Neural crest cell (in vitro differentiated cells): ENCODE measurements around the gene DRICH1. TPM values are rescaled to one million over a fixed set of nuclear protein-coding genes. Genes with fewer than 3 reads are reported as not detected.
"Not testable (repeated sequence)": the region's sequence is repeated elsewhere in the genome, so short reads cannot be mapped to it uniquely, and the experiment has no call there.

ENCODE experiments used
- DNase-seq: peaks from one replicate; pipeline ENCODE4 v3.0.0; 2021; ENCODE audit warnings: low read depth, mixed read lengths, low spot score
- H3K27ac Mint-ChIP-seq: one replicate; pipeline ENCODE4 v1.8.0; 2021; ENCODE audit warnings: mild to moderate bottlenecking, mixed read lengths; ENCODE audit not compliant: unreplicated experiment
- H3K27me3 Mint-ChIP-seq: 2 replicates; pipeline ENCODE4 v1.8.0; 2021; ENCODE audit warnings: low read depth, mild to moderate bottlenecking, mixed read lengths
- H3K36me3 Mint-ChIP-seq: 2 replicates; pipeline ENCODE4 v1.8.0; 2021; ENCODE audit warnings: low read depth, mild to moderate bottlenecking, mixed read lengths
- H3K4me1 Mint-ChIP-seq: 2 replicates; pipeline ENCODE4 v1.8.0; 2021; ENCODE audit warnings: mixed read lengths
- H3K4me3 Mint-ChIP-seq: one replicate; pipeline ENCODE4 v1.8.0; 2021; ENCODE audit warnings: mild to moderate bottlenecking, mixed read lengths
- H3K9me3 Mint-ChIP-seq: 2 replicates; pipeline ENCODE4 v1.8.0; 2021; ENCODE audit warnings: mixed read lengths
- total RNA-seq: library from RNA; stranded (reverse); gene quantifications from 2 replicates; pipeline ENCODE4 v1.2.1, GENCODE V29; 2021
- TF ChIP-seq, protein P1 (sequence below): fragments of 200-600 bp; sonication (generic); conservative IDR thresholded peaks from 2 replicates; pipeline ENCODE4 v1.5.0; 2021; ENCODE audit warnings: antibody characterized with exemption, mild to moderate bottlenecking

The DRICH1 gene
- total RNA-seq, 1 donor from 2014 or later, result not detected

- DNase-seq, result peak; percentile 31
- Mint-ChIP-seq H3K9me3 (no peaks in the 10 kb centered on the region), H3K27ac (peak overlapping the region; percentile 43), H3K4me1 (peaks cover 19% of the 10 kb centered on the region), H3K4me3 (peak overlapping the region; percentile 83), H3K27me3 (peaks cover 6% of the 10 kb centered on the region), H3K36me3 (no peaks in the 10 kb centered on the region)
- TF ChIP-seq, protein P1, sequence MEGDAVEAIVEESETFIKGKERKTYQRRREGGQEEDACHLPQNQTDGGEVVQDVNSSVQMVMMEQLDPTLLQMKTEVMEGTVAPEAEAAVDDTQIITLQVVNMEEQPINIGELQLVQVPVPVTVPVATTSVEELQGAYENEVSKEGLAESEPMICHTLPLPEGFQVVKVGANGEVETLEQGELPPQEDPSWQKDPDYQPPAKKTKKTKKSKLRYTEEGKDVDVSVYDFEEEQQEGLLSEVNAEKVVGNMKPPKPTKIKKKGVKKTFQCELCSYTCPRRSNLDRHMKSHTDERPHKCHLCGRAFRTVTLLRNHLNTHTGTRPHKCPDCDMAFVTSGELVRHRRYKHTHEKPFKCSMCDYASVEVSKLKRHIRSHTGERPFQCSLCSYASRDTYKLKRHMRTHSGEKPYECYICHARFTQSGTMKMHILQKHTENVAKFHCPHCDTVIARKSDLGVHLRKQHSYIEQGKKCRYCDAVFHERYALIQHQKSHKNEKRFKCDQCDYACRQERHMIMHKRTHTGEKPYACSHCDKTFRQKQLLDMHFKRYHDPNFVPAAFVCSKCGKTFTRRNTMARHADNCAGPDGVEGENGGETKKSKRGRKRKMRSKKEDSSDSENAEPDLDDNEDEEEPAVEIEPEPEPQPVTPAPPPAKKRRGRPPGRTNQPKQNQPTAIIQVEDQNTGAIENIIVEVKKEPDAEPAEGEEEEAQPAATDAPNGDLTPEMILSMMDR, result peak; percentile 26
Measured at GRCh38 chr22:23565305-23565914, 66.7 kb downstream of the DRICH1 start.

DNA sequence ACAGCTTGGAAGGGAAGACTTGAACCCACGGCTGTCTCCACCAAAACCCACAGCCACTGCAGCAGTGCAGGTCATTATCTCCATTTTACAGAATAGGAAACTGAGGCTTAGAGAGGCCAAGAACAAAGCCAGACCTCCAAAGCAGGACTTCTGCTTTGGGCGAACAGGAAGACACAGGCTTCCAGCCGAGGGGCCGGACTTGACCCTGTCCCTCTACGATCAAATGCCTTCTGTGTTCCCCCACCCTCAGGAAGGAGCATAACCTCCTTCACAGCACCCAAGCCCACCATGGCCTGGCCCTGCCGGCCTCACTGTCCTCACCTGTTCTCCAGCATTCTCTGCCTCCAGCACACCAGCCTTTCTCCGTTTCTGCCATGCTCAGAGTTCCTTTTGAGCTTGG lies 67.8 kb downstream of the DRICH1 start:
- Mint-ChIP-seq H3K27ac (no peak overlapping the region), H3K4me1 (peaks cover 23% of the 10 kb centered on the region), H3K9me3 (no peaks in the 10 kb centered on the region), H3K36me3 (no peaks in the 10 kb centered on the region), H3K27me3 (peaks cover 6% of the 10 kb centered on the region), H3K4me3 (peak overlapping the region; percentile 65)
- TF ChIP-seq, protein P1, result no peak
- DNase-seq, result no peak

DNA sequence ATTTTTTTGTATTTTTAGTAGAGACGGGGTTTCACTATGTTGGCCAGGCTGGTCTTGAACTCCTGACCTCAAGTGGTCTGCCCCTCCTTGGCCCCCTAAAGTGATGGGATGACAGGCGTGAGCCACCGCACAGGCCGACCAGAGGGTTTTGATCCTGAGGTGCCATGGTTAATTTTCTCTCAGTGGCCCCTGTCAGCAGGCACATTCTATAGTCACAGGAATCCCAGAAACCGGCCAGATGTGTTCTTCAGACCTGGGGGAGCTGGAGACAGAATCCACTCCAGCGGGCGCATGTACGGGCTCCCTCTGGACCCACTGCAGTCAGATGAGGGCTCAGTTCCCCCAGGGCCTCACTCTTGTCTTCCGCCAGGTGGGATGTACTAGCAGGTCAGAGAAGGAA lies 69.0 kb downstream of the DRICH1 start:
- peaks cover 6% of the 10 kb centered on the region for H3K27me3 Mint-ChIP-seq
- H3K9me3 Mint-ChIP-seq, result no peaks in the 10 kb centered on the region

DNA sequence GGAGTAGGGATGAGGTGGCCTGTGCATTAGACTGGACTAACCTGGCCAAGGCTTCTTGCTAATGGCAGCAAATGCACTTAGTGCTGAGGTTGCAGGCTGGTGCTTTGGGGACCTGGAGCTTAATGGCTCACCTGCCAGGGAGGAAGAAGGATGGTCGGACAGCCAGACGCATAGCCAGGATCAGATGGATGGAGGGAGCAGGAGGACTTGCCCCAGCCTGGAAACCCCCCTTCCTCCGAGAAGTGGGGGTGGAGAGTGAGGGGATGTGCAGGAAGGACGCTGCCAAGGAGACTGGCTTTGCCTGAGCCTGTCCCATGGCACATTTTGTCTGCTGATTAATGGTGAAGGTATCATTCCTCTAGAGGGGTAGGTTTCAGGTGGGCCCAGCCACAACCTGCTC lies 69.9 kb downstream of the DRICH1 start:
- Mint-ChIP-seq H3K4me1 (peaks cover 19% of the 10 kb centered on the region), H3K9me3 (no peaks in the 10 kb centered on the region), H3K27ac (no peak overlapping the region), H3K27me3 (peaks cover 3% of the 10 kb centered on the region), H3K4me3 (no peak overlapping the region), H3K36me3 (no peaks in the 10 kb centered on the region)
- TF ChIP-seq, protein P1, result no peak
- no peak for DNase-seq

More for the DNA sequence above, 69.0 kb downstream of the DRICH1 start:
- TF ChIP-seq, protein P1, result no peak
- no peaks in the 10 kb centered on the region for H3K36me3 Mint-ChIP-seq
- no peak for DNase-seq
- no peak overlapping the region for H3K27ac Mint-ChIP-seq
- H3K4me1 Mint-ChIP-seq, result peaks cover 23% of the 10 kb centered on the region
- no peak overlapping the region for H3K4me3 Mint-ChIP-seq

- DNase-seq, H3K4me3 Mint-ChIP-seq, H3K9me3 Mint-ChIP-seq, H3K36me3 Mint-ChIP-seq, H3K27me3 Mint-ChIP-seq, H3K27ac Mint-ChIP-seq: not testable (repeated sequence)
- H3K4me1 Mint-ChIP-seq, result peaks cover 19% of the 10 kb centered on the region
Measured at GRCh38 chr22:23561025-23561510, 71.1 kb downstream of the DRICH1 start.

- not testable (repeated sequence) for H3K27me3 Mint-ChIP-seq, DNase-seq, H3K4me3 Mint-ChIP-seq, H3K36me3 Mint-ChIP-seq, H3K9me3 Mint-ChIP-seq, H3K27ac Mint-ChIP-seq
- peaks cover 12% of the 10 kb centered on the region for H3K4me1 Mint-ChIP-seq
Measured at GRCh38 chr22:23560215-23560614, 71.9 kb downstream of the DRICH1 start.

Other genes starting within 250 kb of the DRICH1 start
- gene IGLL1, start 52.0 kb downstream of the DRICH1 start, total RNA-seq, result not detected in 2 replicates
- not detected in 2 replicates for gene RGL4, start 58.7 kb upstream of the DRICH1 start, total RNA-seq
- gene ZNF70, start 118.8 kb upstream of the DRICH1 start, total RNA-seq, result 11.4 and 13.0 TPM in 2 replicates
- gene VPREB3, start 122.1 kb upstream of the DRICH1 start, total RNA-seq, result not detected in 2 replicates
- gene C22orf15, start 130.7 kb upstream of the DRICH1 start, total RNA-seq, result 0.41 and 0.79 TPM in 2 replicates
- gene CHCHD10, start 135.7 kb upstream of the DRICH1 start, total RNA-seq, result 35.8 and 38.8 TPM in 2 replicates
- 10.8 and 11.2 TPM in 2 replicates for gene MMP11, start 140.5 kb upstream of the DRICH1 start, total RNA-seq
- 222 and 244 TPM in 2 replicates for gene SMARCB1, start 154.6 kb upstream of the DRICH1 start, total RNA-seq
- 5.7 TPM in 2 replicates for gene DERL3, start 206.7 kb upstream of the DRICH1 start, total RNA-seq
- 17.1 and 18.2 TPM in 2 replicates for gene SLC2A11, start 225.6 kb upstream of the DRICH1 start, total RNA-seq